Osteoblast (primary cell): ENCODE results near the gene RCAN1. TPM values are rescaled to one million over a fixed set of nuclear protein-coding genes. Genes with fewer than 3 reads are reported as not detected.

Source experiments
- DNase-seq: peaks from one replicate; pipeline ENCODE4 v3.0.0; 2011; ENCODE audit warnings: low spot score, mixed read lengths; ENCODE audit not compliant: insufficient read length; ENCODE audit errors: missing footprints
- H2AFZ ChIP-seq: 2 replicates; pipeline ENCODE4 v1.6.0; 2011; ENCODE audit warnings: mild to moderate bottlenecking, low read length
- H3K27ac ChIP-seq: 2 replicates; pipeline ENCODE4 v1.5.1; 2011; ENCODE audit warnings: mild to moderate bottlenecking, low read depth, low read length, moderate library complexity
- H3K27me3 ChIP-seq: 2 replicates; pipeline ENCODE4 v1.6.0; 2012; ENCODE audit warnings: mild to moderate bottlenecking, control low read depth, inconsistent platforms, low read length, moderate library complexity; ENCODE audit not compliant: insufficient read depth
- H3K36me3 ChIP-seq: 2 replicates; pipeline ENCODE4 v1.5.1; 2011; ENCODE audit warnings: mild to moderate bottlenecking, low read length, control low read depth, moderate library complexity; ENCODE audit not compliant: insufficient read depth
- H3K4me1 ChIP-seq: 2 replicates; pipeline ENCODE4 v1.5.1; 2011; ENCODE audit warnings: mild to moderate bottlenecking, low read length, control low read depth, moderate library complexity; ENCODE audit not compliant: insufficient read depth
- H3K4me2 ChIP-seq: 2 replicates; pipeline ENCODE4 v1.6.0; 2011; ENCODE audit warnings: mild to moderate bottlenecking, low read length; ENCODE audit not compliant: insufficient read depth
- H3K4me3 ChIP-seq: fragments of 200-600 bp; sonication (generic); 3 replicates; pipeline ENCODE4 v1.5.1; 2012; ENCODE audit warnings: mild to moderate bottlenecking, low read length, inconsistent platforms; ENCODE audit not compliant: insufficient read depth
- H3K79me2 ChIP-seq: 2 replicates; pipeline ENCODE4 v1.6.0; 2012; ENCODE audit warnings: mild to moderate bottlenecking, low read length, control low read depth, inconsistent platforms; ENCODE audit not compliant: insufficient read depth
- H3K9me3 ChIP-seq: 2 replicates; pipeline ENCODE4 v1.5.1; 2011; ENCODE audit warnings: low read depth, low read length, control low read depth
- H4K20me1 ChIP-seq: 2 replicates; pipeline ENCODE4 v1.6.0; 2012; ENCODE audit warnings: mild to moderate bottlenecking, low read length, control low read depth; ENCODE audit not compliant: insufficient read depth
- CTCF ChIP-seq: IDR thresholded peaks from 2 replicates; pipeline ENCODE4 v1.5.1; 2011; ENCODE audit warnings: mild to moderate bottlenecking, low read depth, low read length, moderate library complexity; ENCODE audit errors: extremely low read depth
- total RNA-seq: library from RNA; depleted of rRNA; stranded (reverse); fragments of >200 nt; gene quantifications from 2 replicates; pipeline ENCODE4 v1.2.3, GENCODE V29; 2012

RCAN1 gene
- total RNA-seq, 1 donor = 103 TPM

GRCh38 chr21:34623516-34623915 is 8.6 kb upstream of the RCAN1 start:
- TF ChIP-seq CTCF = no peak
- H3K36me3 ChIP-seq = no peaks in the 10 kb centered on the region
- H3K79me2 ChIP-seq = no peaks in the 10 kb centered on the region
- peaks cover 54% of the 10 kb centered on the region for H3K27me3 ChIP-seq
- H3K4me2 ChIP-seq = no peak overlapping the region
- DNase-seq = no peak
- no peak overlapping the region for H3K27ac ChIP-seq
- no peaks in the 10 kb centered on the region for H4K20me1 ChIP-seq
- H3K9me3 ChIP-seq = no peaks in the 10 kb centered on the region
- no peak overlapping the region for H2AFZ ChIP-seq
- no peak overlapping the region for H3K4me3 ChIP-seq
- H3K4me1 ChIP-seq = no peaks in the 10 kb centered on the region

- H3K4me3 ChIP-seq = no peak overlapping the region
- H3K4me1 ChIP-seq = no peaks in the 10 kb centered on the region
- no peaks in the 10 kb centered on the region for H3K36me3 ChIP-seq
- H3K27me3 ChIP-seq = peaks cover 45% of the 10 kb centered on the region
- H2AFZ ChIP-seq = no peak overlapping the region
- H3K4me2 ChIP-seq = no peak overlapping the region
- no peaks in the 10 kb centered on the region for H4K20me1 ChIP-seq
- no peak for DNase-seq
- H3K9me3 ChIP-seq = no peaks in the 10 kb centered on the region
- no peak for TF ChIP-seq CTCF
- no peak overlapping the region for H3K27ac ChIP-seq
- H3K79me2 ChIP-seq = no peaks in the 10 kb centered on the region
These were observed 6.8 kb upstream of the RCAN1 start for GRCh38 chr21:34621434-34622350.

- Histone ChIP-seq H3K9me3 (no peaks in the 10 kb centered on the region), H3K36me3 (no peaks in the 10 kb centered on the region), H2AFZ (no peak overlapping the region), H3K27me3 (peaks cover 31% of the 10 kb centered on the region), H3K4me2 (no peak overlapping the region), H3K27ac (no peak overlapping the region), H3K4me1 (no peaks in the 10 kb centered on the region), H3K4me3 (no peak overlapping the region), H4K20me1 (no peaks in the 10 kb centered on the region), H3K79me2 (no peaks in the 10 kb centered on the region)
- no peak for TF ChIP-seq CTCF
- no peak for DNase-seq
These were observed 5.1 kb upstream of the RCAN1 start for GRCh38 chr21:34619841-34620665.

- Histone ChIP-seq H2AFZ (no peak overlapping the region), H4K20me1 (no peaks in the 10 kb centered on the region), H3K27me3 (peaks cover 26% of the 10 kb centered on the region), H3K79me2 (peaks cover 4% of the 10 kb centered on the region), H3K4me3 (no peak overlapping the region), H3K36me3 (no peaks in the 10 kb centered on the region), H3K27ac (no peak overlapping the region), H3K4me2 (no peak overlapping the region), H3K9me3 (no peaks in the 10 kb centered on the region), H3K4me1 (peaks cover 3% of the 10 kb centered on the region)
- no peak for DNase-seq
- TF ChIP-seq CTCF = no peak
These were observed 4.0 kb upstream of the RCAN1 start for GRCh38 chr21:34618941-34619340.
